ENCODE measurements around the gene DENND2A.
"Not testable (repeated sequence)": the region's sequence is repeated elsewhere in the genome, so short reads cannot be mapped to it uniquely, and the experiment has no call there.

The DENND2A gene

DNA sequence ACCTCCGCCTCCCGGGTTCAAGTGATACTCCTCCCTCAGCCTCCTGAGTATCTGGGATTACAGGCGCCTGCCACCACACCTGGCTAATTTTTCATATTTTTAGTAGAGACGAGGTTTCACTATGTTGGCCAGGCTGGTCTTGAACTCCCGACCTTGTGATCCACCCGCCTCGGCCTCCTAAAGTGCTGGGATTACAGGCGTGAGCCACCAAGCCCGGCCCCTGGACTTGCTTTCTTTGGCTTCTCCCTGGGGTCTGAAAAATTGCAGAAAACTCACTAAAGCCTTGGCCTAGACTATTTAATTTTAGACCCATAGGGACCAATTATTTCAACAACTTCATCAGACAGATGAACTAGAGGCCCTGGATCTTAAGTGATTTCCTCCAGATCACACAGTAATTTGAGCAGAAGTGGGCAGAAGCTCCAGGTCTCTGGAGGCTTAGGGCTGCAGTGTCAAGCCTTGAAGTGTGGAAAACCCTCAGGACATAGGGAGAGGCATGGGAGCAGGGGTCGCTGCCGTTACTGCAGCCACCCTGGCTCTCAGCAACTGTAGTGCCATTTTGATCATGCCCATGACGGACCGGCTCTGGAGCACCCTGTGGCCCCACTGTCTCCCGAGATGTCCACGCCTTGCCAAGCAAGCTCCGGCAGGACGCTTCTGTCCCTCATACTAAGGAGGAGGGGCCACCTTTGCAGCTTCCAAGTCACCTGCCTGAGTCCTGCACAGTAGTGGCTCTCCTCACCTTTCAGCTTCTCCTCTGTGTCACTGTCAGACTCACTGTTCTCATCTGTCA lies 72.4 kb downstream of the DENND2A start:
- H3K4me3 ChIP-seq (ENCODE audit: low read length), result no peak overlapping the region
- TF ChIP-seq, protein P1, sequence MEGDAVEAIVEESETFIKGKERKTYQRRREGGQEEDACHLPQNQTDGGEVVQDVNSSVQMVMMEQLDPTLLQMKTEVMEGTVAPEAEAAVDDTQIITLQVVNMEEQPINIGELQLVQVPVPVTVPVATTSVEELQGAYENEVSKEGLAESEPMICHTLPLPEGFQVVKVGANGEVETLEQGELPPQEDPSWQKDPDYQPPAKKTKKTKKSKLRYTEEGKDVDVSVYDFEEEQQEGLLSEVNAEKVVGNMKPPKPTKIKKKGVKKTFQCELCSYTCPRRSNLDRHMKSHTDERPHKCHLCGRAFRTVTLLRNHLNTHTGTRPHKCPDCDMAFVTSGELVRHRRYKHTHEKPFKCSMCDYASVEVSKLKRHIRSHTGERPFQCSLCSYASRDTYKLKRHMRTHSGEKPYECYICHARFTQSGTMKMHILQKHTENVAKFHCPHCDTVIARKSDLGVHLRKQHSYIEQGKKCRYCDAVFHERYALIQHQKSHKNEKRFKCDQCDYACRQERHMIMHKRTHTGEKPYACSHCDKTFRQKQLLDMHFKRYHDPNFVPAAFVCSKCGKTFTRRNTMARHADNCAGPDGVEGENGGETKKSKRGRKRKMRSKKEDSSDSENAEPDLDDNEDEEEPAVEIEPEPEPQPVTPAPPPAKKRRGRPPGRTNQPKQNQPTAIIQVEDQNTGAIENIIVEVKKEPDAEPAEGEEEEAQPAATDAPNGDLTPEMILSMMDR (conservative IDR thresholded peaks at IDR 0.05; ENCODE audit: low read length), result no peak
- no peak for DNase-seq (ENCODE audit: low read depth)

DNA sequence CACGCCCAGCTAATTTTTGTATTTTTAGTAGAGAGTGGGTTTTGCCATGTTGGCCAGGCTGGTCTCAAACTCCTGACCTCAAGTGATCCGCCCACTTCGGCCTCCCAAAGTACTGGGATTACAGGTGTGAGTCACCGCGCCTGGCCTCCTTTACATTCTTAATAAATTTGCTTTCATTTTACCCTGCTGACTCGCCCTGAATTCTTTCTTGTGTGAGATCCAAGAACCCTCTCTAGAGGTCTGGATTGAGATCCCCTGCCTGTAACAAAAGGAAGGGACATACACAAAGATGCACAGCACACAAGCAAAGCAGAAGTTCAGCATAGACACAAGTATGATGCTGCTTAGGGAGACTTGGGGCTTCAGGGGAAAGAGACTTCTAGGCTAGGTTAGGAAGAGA lies 74.4 kb downstream of the DENND2A start:
- TF ChIP-seq, protein P1 (conservative IDR thresholded peaks at IDR 0.05; ENCODE audit: low read length), result 0 out of 2 replicates have a peak, but pooled peaks have one; percentile 5
- H3K4me3 ChIP-seq (ENCODE audit: low read length), result not testable (repeated sequence)
- DNase-seq (ENCODE audit: low read depth), result peak; percentile 61

- DNase-seq (ENCODE audit: low read depth); H3K4me3 ChIP-seq (ENCODE audit: low read length): not testable (repeated sequence)
Observed at GRCh38 chr7:140565761-140566160, 74.9 kb downstream of the DENND2A start.

- no peak for DNase-seq (ENCODE audit: low read depth)
- TF ChIP-seq, protein P1 (conservative IDR thresholded peaks at IDR 0.05; ENCODE audit: low read length), result no peak
- no peak overlapping the region for H3K4me3 ChIP-seq (ENCODE audit: low read length)
Observed at GRCh38 chr7:140564643-140565042, 76.0 kb downstream of the DENND2A start.

DNA sequence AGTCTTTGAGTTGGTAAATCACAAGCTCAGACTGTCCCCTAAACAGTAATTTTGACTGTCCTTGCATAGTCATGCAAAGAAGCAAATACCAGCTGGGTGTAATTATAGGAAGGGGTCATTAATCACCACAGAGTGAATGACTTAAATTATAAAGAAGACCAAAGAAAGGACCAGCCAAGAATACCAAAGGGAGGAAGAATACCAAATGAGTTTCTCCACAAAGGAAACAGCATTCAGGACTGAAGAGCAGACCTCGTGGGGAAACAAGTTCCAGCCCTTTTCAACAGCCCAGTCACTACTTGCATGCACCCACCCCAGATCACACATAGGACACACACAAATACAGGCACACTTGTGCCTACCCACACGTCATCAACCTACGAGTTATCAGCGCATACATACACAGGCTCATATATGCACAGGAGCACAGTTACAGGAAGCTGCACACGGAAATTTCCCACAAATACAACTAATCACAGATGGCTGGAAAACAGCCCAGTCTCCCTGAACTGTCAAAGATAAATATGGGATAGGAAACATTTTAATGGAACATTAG lies 77.6 kb downstream of the DENND2A start:
- no peak overlapping the region for H3K4me3 ChIP-seq (ENCODE audit: low read length)
- peak; percentile 31 for DNase-seq (ENCODE audit: low read depth)
- TF ChIP-seq, protein P1 (conservative IDR thresholded peaks at IDR 0.05; ENCODE audit: low read length), result no peak

GRCh38 chr7:140559410-140559809 lies 81.2 kb downstream of the DENND2A start:
- TF ChIP-seq, protein P1 (conservative IDR thresholded peaks at IDR 0.05; ENCODE audit: low read length), result no peak
- DNase-seq (ENCODE audit: low read depth), result no peak
- no peak overlapping the region for H3K4me3 ChIP-seq (ENCODE audit: low read length)

DNA sequence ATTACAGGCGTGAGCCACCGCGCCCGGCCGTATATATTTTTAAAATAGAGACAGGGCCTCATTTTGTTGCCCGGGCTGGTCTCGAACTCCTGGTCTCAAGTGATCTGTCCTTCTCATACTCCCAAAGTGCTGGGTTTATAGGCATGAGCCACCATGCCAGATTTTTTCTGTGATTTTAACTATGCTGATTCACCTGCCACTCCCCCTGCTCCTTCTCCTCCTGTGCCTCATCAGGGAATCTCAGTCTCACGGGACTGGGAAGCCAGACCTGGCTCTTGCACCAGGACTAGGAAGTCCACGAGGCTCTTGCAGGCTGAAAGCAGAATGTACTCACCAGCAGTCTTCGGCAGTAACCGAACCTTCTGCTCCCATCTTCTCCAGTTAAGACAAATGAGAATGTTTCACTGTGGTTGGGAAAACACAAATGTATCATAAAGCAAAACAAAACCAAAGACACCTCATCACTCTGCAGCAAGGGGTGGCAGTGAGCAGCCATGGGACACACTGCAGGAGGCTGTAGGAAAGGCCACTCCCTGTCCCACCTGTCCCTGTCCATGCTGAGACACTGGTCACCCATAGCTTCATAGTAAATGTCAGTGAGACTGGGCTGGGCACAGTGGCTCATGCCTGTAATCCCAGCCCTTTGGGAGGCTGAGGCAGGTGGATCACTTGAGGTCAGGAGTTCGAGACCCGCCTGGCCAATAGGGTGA lies 82.6 kb downstream of the DENND2A start:
- DNase-seq (ENCODE audit: low read depth), result no peak
- TF ChIP-seq, protein P1 (conservative IDR thresholded peaks at IDR 0.05; ENCODE audit: low read length), result no peak
- H3K4me3 ChIP-seq (ENCODE audit: low read length), result no peak overlapping the region
